ENCODE measurements around the gene CHCHD3.

GRCh38 chr7:133061792-133062191, 20.1 kb downstream of the CHCHD3 start:
- TF ChIP-seq FOXA1 (IDR thresholded peaks at IDR 0.05) (no peak), CTCF (IDR thresholded peaks at IDR 0.05; ENCODE audit: low read depth, low read length, missing input control) (no peak), REST (IDR thresholded peaks at IDR 0.05) (no peak), RAD21 (IDR thresholded peaks at IDR 0.05) (no peak), NR2F2 (IDR thresholded peaks at IDR 0.05) (no peak), SP1 (IDR thresholded peaks at IDR 0.05) (no peak), EGR1 (IDR thresholded peaks at IDR 0.05; ENCODE audit: low read depth in 2 of 2) (no peak), YY1 (IDR thresholded peaks at IDR 0.05) (no peak), MAX (IDR thresholded peaks at IDR 0.05) (no peak), GABPA (IDR thresholded peaks at IDR 0.05 in 1 of 2, conservative IDR thresholded peaks at IDR 0.05 in 1 of 2) (no peak), ZBTB33 (IDR thresholded peaks at IDR 0.05) (no peak), FOXA2 (IDR thresholded peaks at IDR 0.05) (no peak), TAF1 (conservative IDR thresholded peaks at IDR 0.05) (no peak)

All from liver (tissue), 3 donors.